ENCODE measurements around the gene FLOT1. TPM values are rescaled to one million over a fixed set of nuclear protein-coding genes. Genes with fewer than 3 reads are reported as not detected.
A peak's percentile ranks its signal among the peaks of the same experiment; 100 is the strongest.

Gene FLOT1, protein sequence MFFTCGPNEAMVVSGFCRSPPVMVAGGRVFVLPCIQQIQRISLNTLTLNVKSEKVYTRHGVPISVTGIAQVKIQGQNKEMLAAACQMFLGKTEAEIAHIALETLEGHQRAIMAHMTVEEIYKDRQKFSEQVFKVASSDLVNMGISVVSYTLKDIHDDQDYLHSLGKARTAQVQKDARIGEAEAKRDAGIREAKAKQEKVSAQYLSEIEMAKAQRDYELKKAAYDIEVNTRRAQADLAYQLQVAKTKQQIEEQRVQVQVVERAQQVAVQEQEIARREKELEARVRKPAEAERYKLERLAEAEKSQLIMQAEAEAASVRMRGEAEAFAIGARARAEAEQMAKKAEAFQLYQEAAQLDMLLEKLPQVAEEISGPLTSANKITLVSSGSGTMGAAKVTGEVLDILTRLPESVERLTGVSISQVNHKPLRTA
- total RNA-seq (84.5 TPM), polyA plus RNA-seq (ENCODE audit: insufficient read depth in 1 of 8, insufficient read length in 8 of 8, low replicate concordance in 1 of 8) (100 to 1,000 TPM in 6 of 8 donors, 10 to 100 TPM in 2; 94.9 to 113 (median 107) TPM)
- long read RNA-seq, donor 1, transcript FLOT1-201 (13 exons, 1,912 nt): major isoform, 14 of 28 reads
- long read RNA-seq, donor 1, partial matches to known transcripts: 13 of 28 reads
- long read RNA-seq, donor 1, other reads (novel, unspliced or antisense): 0 of 28 reads
- long read RNA-seq, donor 2, partial matches to known transcripts: 5 of 6 reads
- long read RNA-seq, donor 2, other reads (novel, unspliced or antisense): 0 of 6 reads
- long read RNA-seq, donor 3, transcript FLOT1-201 (13 exons, 1,912 nt): major isoform, 49 of 67 reads
- long read RNA-seq, donor 3, partial matches to known transcripts: 18 of 67 reads
- long read RNA-seq, donor 3, other reads (novel, unspliced or antisense): 0 of 67 reads
- long read RNA-seq, donor 4, transcript FLOT1-201 (13 exons, 1,912 nt): major isoform, 25 of 37 reads
- long read RNA-seq, donor 4, partial matches to known transcripts: 12 of 37 reads
- long read RNA-seq, donor 4, other reads (novel, unspliced or antisense): 0 of 37 reads
- long read RNA-seq, donor 5, transcript FLOT1-201 (13 exons, 1,912 nt): major isoform, 30 of 67 reads
- long read RNA-seq, donor 5, partial matches to known transcripts: 36 of 67 reads
- long read RNA-seq, donor 5, other reads (novel, unspliced or antisense): 0 of 67 reads
- long read RNA-seq, donor 6, transcript FLOT1-201 (13 exons, 1,912 nt): major isoform, 41 of 1,305 reads
- long read RNA-seq, donor 6, partial matches to known transcripts: 1,247 of 1,305 reads
- long read RNA-seq, donor 6, other reads (novel, unspliced or antisense): 15 of 1,305 reads
- long read RNA-seq, donor 7, transcript FLOT1-201 (13 exons, 1,912 nt): major isoform, 23 of 46 reads
- long read RNA-seq, donor 7, partial matches to known transcripts: 23 of 46 reads
- long read RNA-seq, donor 7, other reads (novel, unspliced or antisense): 0 of 46 reads
- long read RNA-seq, donor 8, transcript FLOT1-201 (13 exons, 1,912 nt): major isoform, 10 of 30 reads
- long read RNA-seq, donor 8, partial matches to known transcripts: 17 of 30 reads
- long read RNA-seq, donor 8, other reads (novel, unspliced or antisense): 0 of 30 reads
- long read RNA-seq, donor 9, transcript FLOT1-201 (13 exons, 1,912 nt): major isoform, 10 of 44 reads
- long read RNA-seq, donor 9, partial matches to known transcripts: 34 of 44 reads
- long read RNA-seq, donor 9, other reads (novel, unspliced or antisense): 0 of 44 reads
- long read RNA-seq, donor 10, transcript FLOT1-201 (13 exons, 1,912 nt): major isoform, 15 of 36 reads
- long read RNA-seq, donor 10, partial matches to known transcripts: 19 of 36 reads
- long read RNA-seq, donor 10, other reads (novel, unspliced or antisense): 0 of 36 reads
- long read RNA-seq, donor 11, transcript FLOT1-201 (13 exons, 1,912 nt): major isoform, 13 of 49 reads
- long read RNA-seq, donor 11, partial matches to known transcripts: 36 of 49 reads
- long read RNA-seq, donor 11, other reads (novel, unspliced or antisense): 0 of 49 reads

DNA sequence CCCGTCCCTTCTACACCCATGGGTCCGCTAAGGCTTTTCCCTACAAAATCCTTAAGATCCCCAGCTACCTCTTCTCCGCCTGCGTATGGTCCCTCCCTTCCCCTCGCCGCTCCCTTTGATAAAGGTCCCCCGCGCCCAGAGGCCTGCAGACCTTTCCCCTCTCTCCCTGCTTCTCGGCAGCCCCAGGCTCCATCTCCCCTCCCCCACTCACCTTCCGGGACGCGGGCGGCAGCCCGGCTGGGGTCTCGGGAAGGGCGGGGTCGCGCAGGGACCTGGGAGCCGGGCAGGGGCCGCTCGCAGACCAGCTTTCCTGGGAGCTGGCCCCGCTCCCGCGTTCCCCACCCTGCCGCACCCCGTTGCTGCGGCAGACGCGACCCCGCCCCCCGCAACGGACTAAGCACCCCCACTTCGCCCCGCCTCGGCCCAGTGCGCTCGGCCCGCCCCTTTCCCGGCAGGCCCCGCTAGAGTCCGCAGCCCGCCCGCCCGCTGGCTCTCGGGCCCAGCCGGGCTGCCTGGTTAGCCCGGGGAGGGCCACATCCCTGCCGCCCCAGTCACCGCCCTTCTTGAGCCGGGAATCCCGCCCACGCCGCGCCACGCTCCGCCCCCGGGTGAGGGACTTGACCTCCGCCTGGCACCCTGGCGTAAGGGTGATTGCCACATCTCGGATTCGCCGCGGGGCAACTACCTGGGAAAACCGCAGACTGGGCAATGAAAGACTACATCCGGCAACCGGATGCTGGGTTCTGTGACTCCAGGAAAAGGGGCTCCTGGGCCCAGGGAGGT is at the start of gene FLOT1:
Gene FLOT1, minus strand, starts transcription at position 372 of the 783 bp plus-strand sequence. CDS start 498 bp downstream, outside the sequence.
- H3K36me3 ChIP-seq (ENCODE audit: control insufficient read depth, insufficient read depth, low read length): peaks cover 36% of the 10 kb centered on the region
- peak within 1 kb of the TSS; percentile 95 for H3K4me3 ChIP-seq (ENCODE audit: low read length)
- peaks cover 37% of the 10 kb centered on the region for H3K4me1 ChIP-seq (ENCODE audit: control insufficient read depth, insufficient read depth, low read length)
- DNase-seq: peak; percentile 96
- no peaks in the 10 kb centered on the region for H3K9me3 ChIP-seq (replicated peaks; ENCODE audit: control insufficient read depth, low read depth, low read length)
- peak within 1 kb of the TSS; percentile 97 for H3K27ac ChIP-seq (ENCODE audit: low read length)
- under 1% methylated on average over 60 of the region's 66 CpGs for WGBS (ENCODE audit: insufficient coverage)
- H3K27me3 ChIP-seq (ENCODE audit: control insufficient read depth, insufficient read depth, low read length): no peaks in the 10 kb centered on the region

DNA sequence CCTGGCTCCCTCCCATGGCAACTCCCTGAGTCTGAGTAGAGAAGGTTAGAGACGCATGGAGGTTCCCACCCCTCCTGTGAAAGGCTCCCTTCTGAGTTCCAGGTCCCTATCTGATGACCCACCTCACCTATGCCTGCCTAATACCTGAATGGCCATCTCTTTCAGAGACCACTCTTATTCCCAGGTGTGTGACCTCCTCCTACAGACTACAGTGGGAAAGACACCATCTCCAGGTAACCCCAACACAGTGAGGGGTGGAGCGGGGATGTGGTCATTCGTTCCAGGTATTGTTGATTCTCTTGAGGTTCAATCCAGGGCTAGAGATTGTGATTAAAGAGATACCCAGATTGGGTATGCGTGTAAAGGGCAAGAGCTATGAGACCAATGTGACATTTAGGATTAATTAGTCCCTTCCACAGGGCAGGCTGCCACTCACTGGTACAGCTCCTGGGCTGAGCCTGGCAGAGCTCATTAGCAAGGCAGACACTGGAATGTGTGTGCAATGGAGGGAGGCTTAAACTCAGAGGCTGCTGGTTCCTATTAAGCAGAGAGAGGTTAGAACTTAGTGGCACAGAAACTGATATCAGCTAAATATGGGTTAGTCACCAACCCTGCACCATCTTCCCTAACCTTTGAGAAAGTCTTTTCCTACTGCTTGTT is 48.4 kb upstream of the FLOT1 start:
- Histone ChIP-seq H3K27me3 (ENCODE audit: control insufficient read depth, insufficient read depth, low read length) (no peaks in the 10 kb centered on the region), H3K9me3 (replicated peaks; ENCODE audit: control insufficient read depth, low read depth, low read length) (no peaks in the 10 kb centered on the region), H3K27ac (ENCODE audit: low read length) (no peak overlapping the region), H3K4me1 (ENCODE audit: control insufficient read depth, insufficient read depth, low read length) (peaks cover 10% of the 10 kb centered on the region), H3K36me3 (ENCODE audit: control insufficient read depth, insufficient read depth, low read length) (no peaks in the 10 kb centered on the region), H3K4me3 (ENCODE audit: low read length) (no peak overlapping the region)
- 67% methylated on average over 1 of the region's 4 CpGs for WGBS (ENCODE audit: insufficient coverage)
- no peak for DNase-seq

DNA sequence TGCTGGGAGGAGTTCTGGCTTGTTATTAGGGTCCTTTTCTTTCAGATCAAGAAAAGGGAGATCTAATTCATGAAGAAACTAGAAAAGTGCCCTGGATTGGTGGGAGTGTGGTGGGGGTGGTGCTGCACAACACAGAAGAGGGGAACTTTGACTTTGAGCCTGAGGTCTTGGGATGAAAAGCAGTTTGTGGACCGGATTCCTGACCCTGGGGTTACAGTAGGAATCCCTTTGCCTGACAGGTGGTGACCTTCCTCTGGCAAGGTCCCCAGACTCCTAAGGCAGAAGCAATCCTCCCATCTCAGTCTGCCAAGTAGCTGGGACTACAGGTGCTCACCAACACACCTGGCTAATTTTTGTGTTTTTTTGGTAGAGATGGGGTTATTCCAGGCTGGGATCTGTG is 47.1 kb upstream of the FLOT1 start:
- no peak for DNase-seq
- no peaks in the 10 kb centered on the region for H3K9me3 ChIP-seq (replicated peaks; ENCODE audit: control insufficient read depth, low read depth, low read length)
- H3K4me3 ChIP-seq (ENCODE audit: low read length): no peak overlapping the region
- no peak overlapping the region for H3K27ac ChIP-seq (ENCODE audit: low read length)
- no CpG with 5 or more reads among the region's 1 CpG for WGBS (ENCODE audit: insufficient coverage)
- peaks cover 10% of the 10 kb centered on the region for H3K4me1 ChIP-seq (ENCODE audit: control insufficient read depth, insufficient read depth, low read length)
- no peaks in the 10 kb centered on the region for H3K27me3 ChIP-seq (ENCODE audit: control insufficient read depth, insufficient read depth, low read length)
- H3K36me3 ChIP-seq (ENCODE audit: control insufficient read depth, insufficient read depth, low read length): no peaks in the 10 kb centered on the region

GRCh38 chr6:30787954-30788353 is 45.5 kb upstream of the FLOT1 start:
- H3K4me1 ChIP-seq (ENCODE audit: control insufficient read depth, insufficient read depth, low read length): peaks cover 4% of the 10 kb centered on the region
- WGBS (ENCODE audit: insufficient coverage): 57% methylated on average over 3 of the region's 5 CpGs
- no peak overlapping the region for H3K4me3 ChIP-seq (ENCODE audit: low read length)
- H3K27me3 ChIP-seq (ENCODE audit: control insufficient read depth, insufficient read depth, low read length): no peaks in the 10 kb centered on the region
- H3K36me3 ChIP-seq (ENCODE audit: control insufficient read depth, insufficient read depth, low read length): no peaks in the 10 kb centered on the region
- DNase-seq: peak; percentile 51
- no peak overlapping the region for H3K27ac ChIP-seq (ENCODE audit: low read length)
- no peaks in the 10 kb centered on the region for H3K9me3 ChIP-seq (replicated peaks; ENCODE audit: control insufficient read depth, low read depth, low read length)

DNA sequence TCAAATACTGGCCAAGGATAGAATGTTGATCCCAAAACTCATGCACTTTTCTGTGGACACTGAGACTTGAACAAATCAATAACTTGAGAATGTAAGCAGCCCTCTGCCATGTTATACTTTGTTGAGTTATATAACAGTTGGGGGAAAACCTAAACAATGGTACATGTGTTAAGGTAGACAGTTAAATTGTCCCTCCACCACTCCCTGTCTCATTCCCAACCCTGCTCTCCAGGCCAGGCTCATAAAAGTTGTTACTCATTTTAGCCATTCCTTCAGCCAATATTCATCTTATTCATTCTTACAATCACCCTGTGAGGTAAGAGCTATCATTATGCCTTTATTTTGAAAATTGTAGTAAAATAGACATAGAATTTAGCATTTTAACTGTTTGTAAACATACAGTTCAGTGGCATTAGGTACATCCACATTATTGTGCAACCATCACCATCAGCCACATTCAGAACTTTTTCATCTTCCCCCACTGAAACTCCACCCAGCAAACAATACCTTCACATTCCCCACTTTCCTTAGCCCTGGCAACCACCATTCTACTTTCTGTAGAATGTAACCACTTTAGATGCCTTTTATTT is 40.0 kb upstream of the FLOT1 start:
- DNase-seq: peak; percentile 84
- peak overlapping the region; percentile 99 for H3K27ac ChIP-seq (ENCODE audit: low read length)
- H3K27me3 ChIP-seq (ENCODE audit: control insufficient read depth, insufficient read depth, low read length): no peaks in the 10 kb centered on the region
- H3K36me3 ChIP-seq (ENCODE audit: control insufficient read depth, insufficient read depth, low read length): no peaks in the 10 kb centered on the region
- no peak overlapping the region for H3K4me3 ChIP-seq (ENCODE audit: low read length)
- peaks cover 41% of the 10 kb centered on the region for H3K4me1 ChIP-seq (ENCODE audit: control insufficient read depth, insufficient read depth, low read length)
- H3K9me3 ChIP-seq (replicated peaks; ENCODE audit: control insufficient read depth, low read depth, low read length): no peaks in the 10 kb centered on the region

GRCh38 chr6:30781743-30782424 is 39.4 kb upstream of the FLOT1 start:
- no peaks in the 10 kb centered on the region for H3K9me3 ChIP-seq (replicated peaks; ENCODE audit: control insufficient read depth, low read depth, low read length)
- peak overlapping the region; percentile 1 for H3K4me3 ChIP-seq (ENCODE audit: low read length)
- peaks cover 41% of the 10 kb centered on the region for H3K4me1 ChIP-seq (ENCODE audit: control insufficient read depth, insufficient read depth, low read length)
- WGBS (ENCODE audit: insufficient coverage): 2% methylated on average over 7 of the region's 13 CpGs
- H3K36me3 ChIP-seq (ENCODE audit: control insufficient read depth, insufficient read depth, low read length): no peaks in the 10 kb centered on the region
- peak overlapping the region; percentile 99 for H3K27ac ChIP-seq (ENCODE audit: low read length)
- peak; percentile 99 for DNase-seq
- no peaks in the 10 kb centered on the region for H3K27me3 ChIP-seq (ENCODE audit: control insufficient read depth, insufficient read depth, low read length)

- 83% methylated on average over 4 of the region's 4 CpGs for WGBS (ENCODE audit: insufficient coverage)
- Histone ChIP-seq H3K27me3 (ENCODE audit: control insufficient read depth, insufficient read depth, low read length) (no peaks in the 10 kb centered on the region), H3K9me3 (replicated peaks; ENCODE audit: control insufficient read depth, low read depth, low read length) (no peaks in the 10 kb centered on the region), H3K36me3 (ENCODE audit: control insufficient read depth, insufficient read depth, low read length) (no peaks in the 10 kb centered on the region), H3K4me3 (ENCODE audit: low read length) (no peak overlapping the region), H3K27ac (ENCODE audit: low read length) (peak overlapping the region; percentile 99), H3K4me1 (ENCODE audit: control insufficient read depth, insufficient read depth, low read length) (peaks cover 41% of the 10 kb centered on the region)
- DNase-seq: no peak
These were observed 38.9 kb upstream of the FLOT1 start for GRCh38 chr6:30781395-30781742.

GRCh38 chr6:30780642-30780920 is 38.1 kb upstream of the FLOT1 start:
- peaks cover 41% of the 10 kb centered on the region for H3K4me1 ChIP-seq (ENCODE audit: control insufficient read depth, insufficient read depth, low read length)
- no peaks in the 10 kb centered on the region for H3K36me3 ChIP-seq (ENCODE audit: control insufficient read depth, insufficient read depth, low read length)
- DNase-seq: no peak
- 88% methylated on average over 1 of the region's 1 CpG for WGBS (ENCODE audit: insufficient coverage)
- no peak overlapping the region for H3K4me3 ChIP-seq (ENCODE audit: low read length)
- H3K27me3 ChIP-seq (ENCODE audit: control insufficient read depth, insufficient read depth, low read length): no peaks in the 10 kb centered on the region
- peak overlapping the region; percentile 99 for H3K27ac ChIP-seq (ENCODE audit: low read length)
- no peaks in the 10 kb centered on the region for H3K9me3 ChIP-seq (replicated peaks; ENCODE audit: control insufficient read depth, low read depth, low read length)

All from muscle of leg (tissue), 16 donors.